Esophagus squamous epithelium (tissue), 4 donors: ENCODE measurements around the gene SOHLH2.

Experiments
- POLR2A ChIP-seq, 4 donors: fragments of 450-650 bp; IDR thresholded peaks; one replicate each; pipeline ENCODE4 v1.6.1; 2017; ENCODE audit warnings: antibody characterized with exemption in 4 of 4, mild to moderate bottlenecking in 4 of 4, moderate library complexity in 3 of 4
- TF ChIP-seq, protein P1 (sequence below), 6 experiments: fragments of 450-650 bp in 4 of 6; fragments of 200-600 bp in 2 of 6; sonication (generic) in 2 of 6; IDR thresholded peaks; one replicate each; pipeline ENCODE4 v1.5.1; 2016 to 2019; ENCODE audit warnings: antibody characterized with exemption in 6 of 6, mild to moderate bottlenecking in 4 of 6, moderate library complexity in 4 of 6

DNA sequence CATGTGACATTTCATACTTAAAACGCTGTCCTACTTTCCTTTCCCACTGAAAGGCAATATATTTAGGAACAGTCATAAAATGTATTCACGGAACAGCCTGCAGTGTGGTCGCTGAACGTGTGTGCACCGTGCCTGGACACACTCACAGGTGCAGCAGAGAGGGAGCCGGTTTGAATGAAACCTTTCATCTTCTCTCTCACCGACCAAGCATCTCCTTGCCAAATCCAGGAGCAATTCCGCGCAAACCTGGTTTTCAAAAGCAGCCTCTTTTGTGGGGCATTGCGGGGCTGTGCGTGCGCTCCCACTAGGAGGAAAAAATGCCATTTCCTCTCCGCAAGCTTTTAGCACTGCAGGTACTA, 84.2 kb downstream of the SOHLH2 start:
- TF ChIP-seq, protein P1, sequence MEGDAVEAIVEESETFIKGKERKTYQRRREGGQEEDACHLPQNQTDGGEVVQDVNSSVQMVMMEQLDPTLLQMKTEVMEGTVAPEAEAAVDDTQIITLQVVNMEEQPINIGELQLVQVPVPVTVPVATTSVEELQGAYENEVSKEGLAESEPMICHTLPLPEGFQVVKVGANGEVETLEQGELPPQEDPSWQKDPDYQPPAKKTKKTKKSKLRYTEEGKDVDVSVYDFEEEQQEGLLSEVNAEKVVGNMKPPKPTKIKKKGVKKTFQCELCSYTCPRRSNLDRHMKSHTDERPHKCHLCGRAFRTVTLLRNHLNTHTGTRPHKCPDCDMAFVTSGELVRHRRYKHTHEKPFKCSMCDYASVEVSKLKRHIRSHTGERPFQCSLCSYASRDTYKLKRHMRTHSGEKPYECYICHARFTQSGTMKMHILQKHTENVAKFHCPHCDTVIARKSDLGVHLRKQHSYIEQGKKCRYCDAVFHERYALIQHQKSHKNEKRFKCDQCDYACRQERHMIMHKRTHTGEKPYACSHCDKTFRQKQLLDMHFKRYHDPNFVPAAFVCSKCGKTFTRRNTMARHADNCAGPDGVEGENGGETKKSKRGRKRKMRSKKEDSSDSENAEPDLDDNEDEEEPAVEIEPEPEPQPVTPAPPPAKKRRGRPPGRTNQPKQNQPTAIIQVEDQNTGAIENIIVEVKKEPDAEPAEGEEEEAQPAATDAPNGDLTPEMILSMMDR (IDR thresholded peaks at IDR 0.05) = no peak
- no peak for TF ChIP-seq POLR2A (IDR thresholded peaks at IDR 0.05)
